Measurements from ENCODE around the gene TOP3B. TPM values are rescaled to one million over a fixed set of nuclear protein-coding genes. Genes with fewer than 3 reads are reported as not detected.

TOP3B gene
- total RNA-seq, 4 donors from 2014 or later, result 28.2 to 113 (median 35.1) TPM

DNA sequence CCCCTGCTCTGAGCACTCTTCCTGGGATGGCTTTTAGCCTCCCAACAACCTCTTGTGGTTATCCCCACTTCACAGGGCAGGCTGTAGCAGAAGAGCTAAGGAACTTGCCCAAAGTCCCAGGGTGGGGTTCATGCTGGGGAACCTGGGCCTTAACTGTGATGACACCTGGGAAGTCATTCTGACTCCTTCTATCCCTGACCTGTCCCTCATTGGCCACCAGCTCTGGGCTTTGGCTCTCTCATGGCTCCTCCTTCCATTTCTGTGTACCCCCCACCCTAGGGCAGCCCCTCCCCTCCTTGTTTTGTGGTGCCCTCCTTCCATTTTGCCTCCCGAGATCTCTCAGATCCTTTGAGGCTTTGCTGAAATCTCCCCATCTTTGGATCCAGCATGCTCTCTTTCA lies 32.6 kb downstream of the TOP3B start:
- H3K4me1 ChIP-seq, result peaks cover 60% of the 10 kb centered on the region
- no peak overlapping the region for H3K27ac ChIP-seq
- WGBS, result 78% methylated on average over 1 of the region's 1 CpG
- no peaks in the 10 kb centered on the region for H3K27me3 ChIP-seq
- H3K4me3 ChIP-seq, result no peak overlapping the region
- peaks cover 11% of the 10 kb centered on the region for H3K36me3 ChIP-seq
- no peak for DNase-seq (ENCODE audit: low spot score in 2 of 2)
- TF ChIP-seq, protein P1, sequence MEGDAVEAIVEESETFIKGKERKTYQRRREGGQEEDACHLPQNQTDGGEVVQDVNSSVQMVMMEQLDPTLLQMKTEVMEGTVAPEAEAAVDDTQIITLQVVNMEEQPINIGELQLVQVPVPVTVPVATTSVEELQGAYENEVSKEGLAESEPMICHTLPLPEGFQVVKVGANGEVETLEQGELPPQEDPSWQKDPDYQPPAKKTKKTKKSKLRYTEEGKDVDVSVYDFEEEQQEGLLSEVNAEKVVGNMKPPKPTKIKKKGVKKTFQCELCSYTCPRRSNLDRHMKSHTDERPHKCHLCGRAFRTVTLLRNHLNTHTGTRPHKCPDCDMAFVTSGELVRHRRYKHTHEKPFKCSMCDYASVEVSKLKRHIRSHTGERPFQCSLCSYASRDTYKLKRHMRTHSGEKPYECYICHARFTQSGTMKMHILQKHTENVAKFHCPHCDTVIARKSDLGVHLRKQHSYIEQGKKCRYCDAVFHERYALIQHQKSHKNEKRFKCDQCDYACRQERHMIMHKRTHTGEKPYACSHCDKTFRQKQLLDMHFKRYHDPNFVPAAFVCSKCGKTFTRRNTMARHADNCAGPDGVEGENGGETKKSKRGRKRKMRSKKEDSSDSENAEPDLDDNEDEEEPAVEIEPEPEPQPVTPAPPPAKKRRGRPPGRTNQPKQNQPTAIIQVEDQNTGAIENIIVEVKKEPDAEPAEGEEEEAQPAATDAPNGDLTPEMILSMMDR (IDR thresholded peaks at IDR 0.05), result no peak
- TF ChIP-seq POLR2A (IDR thresholded peaks at IDR 0.05) (no peak), EP300 (IDR thresholded peaks at IDR 0.05) (no peak), POLR2AphosphoS5 (IDR thresholded peaks at IDR 0.05) (no peak)
- H3K9me3 ChIP-seq, result no peaks in the 10 kb centered on the region

DNA sequence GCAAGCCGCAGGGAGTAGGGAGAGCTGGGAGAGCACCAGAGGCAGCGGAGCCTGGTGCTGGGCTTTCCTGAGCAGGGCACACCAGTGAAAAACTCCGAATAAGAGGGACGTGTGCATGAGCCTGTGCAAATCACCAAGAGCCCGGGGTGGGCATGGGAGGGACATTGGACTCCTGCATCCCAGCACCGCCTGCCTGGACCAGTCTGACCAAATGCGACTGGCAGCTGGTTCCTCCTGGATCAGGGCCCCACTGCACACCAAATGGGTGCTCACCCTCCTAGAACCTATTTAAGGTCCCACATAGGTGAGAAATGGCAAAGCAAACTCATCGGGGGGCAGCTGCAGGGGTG lies 33.0 kb downstream of the TOP3B start:
- peaks cover 15% of the 10 kb centered on the region for H3K36me3 ChIP-seq
- 83% methylated on average over 7 of the region's 8 CpGs for WGBS
- H3K27me3 ChIP-seq, result no peaks in the 10 kb centered on the region
- no peak for DNase-seq (ENCODE audit: low spot score in 2 of 2)
- no peak for TF ChIP-seq POLR2A (IDR thresholded peaks at IDR 0.05)
- TF ChIP-seq, protein P1 (IDR thresholded peaks at IDR 0.05), result no peak
- TF ChIP-seq POLR2AphosphoS5 (IDR thresholded peaks at IDR 0.05), result no peak
- TF ChIP-seq EP300 (IDR thresholded peaks at IDR 0.05), result no peak
- peak overlapping the region; percentile 6 for H3K27ac ChIP-seq
- H3K9me3 ChIP-seq, result no peaks in the 10 kb centered on the region
- H3K4me3 ChIP-seq, result no peak overlapping the region
- peaks cover 60% of the 10 kb centered on the region for H3K4me1 ChIP-seq

DNA sequence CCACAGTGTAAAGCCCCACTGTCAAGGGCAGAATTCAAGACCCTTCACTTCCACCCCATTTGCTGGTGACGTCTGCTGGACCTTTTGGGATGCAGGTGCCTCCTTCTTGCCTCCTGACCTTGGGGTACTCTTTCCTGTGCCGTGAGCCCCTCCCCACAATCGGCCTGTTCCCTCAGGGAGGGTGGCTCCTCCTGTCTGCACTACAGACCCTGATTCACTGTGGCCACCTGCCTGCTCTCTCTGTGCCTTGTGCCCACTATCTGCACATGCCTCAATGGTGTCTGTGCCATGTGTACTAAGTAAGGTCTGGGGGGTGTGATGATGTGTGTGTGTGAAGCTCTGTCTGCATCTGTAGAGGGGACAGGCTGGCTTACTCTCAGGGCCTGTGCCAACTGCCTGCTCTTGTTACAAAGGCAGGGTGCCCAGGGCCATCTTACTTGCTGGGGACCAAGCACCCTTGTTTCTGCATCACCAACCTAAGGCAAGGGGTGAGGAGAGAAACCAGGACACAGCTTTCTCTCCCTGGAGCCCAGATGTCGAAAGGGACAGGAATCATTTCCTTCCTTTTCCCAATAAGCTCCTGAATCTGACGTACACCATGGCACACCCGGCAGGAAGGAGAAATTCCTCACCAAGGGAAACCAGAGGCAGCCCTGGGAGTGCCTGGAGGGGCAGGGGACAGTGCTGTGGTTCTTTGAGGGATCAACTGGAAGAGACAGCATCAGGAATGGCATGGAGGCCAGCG lies 33.6 kb downstream of the TOP3B start:
- Histone ChIP-seq H3K36me3 (peaks cover 20% of the 10 kb centered on the region), H3K4me3 (no peak overlapping the region), H3K27ac (peak overlapping the region; percentile 76), H3K27me3 (no peaks in the 10 kb centered on the region), H3K9me3 (no peaks in the 10 kb centered on the region), H3K4me1 (peaks cover 65% of the 10 kb centered on the region)
- TF ChIP-seq POLR2AphosphoS5 (IDR thresholded peaks at IDR 0.05), result no peak
- no peak for TF ChIP-seq POLR2A (IDR thresholded peaks at IDR 0.05)
- TF ChIP-seq, protein P1 (IDR thresholded peaks at IDR 0.05), result no peak
- no peak for TF ChIP-seq EP300 (IDR thresholded peaks at IDR 0.05)
- no peak for DNase-seq (ENCODE audit: low spot score in 2 of 2)
- 69% methylated on average over 7 of the region's 7 CpGs for WGBS

DNA sequence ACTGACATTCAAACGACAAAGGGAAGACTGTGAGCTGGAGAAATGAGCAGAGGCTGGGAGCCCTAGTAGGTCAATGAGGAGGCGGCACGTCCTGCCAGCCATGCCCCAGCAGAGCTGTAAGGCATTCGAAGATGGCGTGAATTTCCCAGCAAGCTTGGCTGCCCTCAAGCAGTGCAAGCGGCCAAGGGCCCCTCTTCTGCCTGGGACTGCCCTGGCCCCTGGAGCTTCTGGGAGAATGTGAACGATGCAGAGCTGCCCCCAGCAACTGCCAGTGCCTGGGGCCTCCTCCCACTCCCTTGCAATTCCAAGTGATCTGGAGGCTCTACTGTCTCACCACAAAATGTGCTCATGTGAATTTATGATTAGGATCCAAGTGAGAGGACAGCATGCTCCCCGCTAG lies 34.2 kb downstream of the TOP3B start:
- Histone ChIP-seq H3K36me3 (peaks cover 22% of the 10 kb centered on the region), H3K27ac (peak overlapping the region; percentile 76), H3K4me3 (no peak overlapping the region), H3K9me3 (no peaks in the 10 kb centered on the region), H3K4me1 (peaks cover 70% of the 10 kb centered on the region), H3K27me3 (no peaks in the 10 kb centered on the region)
- TF ChIP-seq POLR2AphosphoS5 (IDR thresholded peaks at IDR 0.05), result no peak
- TF ChIP-seq, protein P1 (IDR thresholded peaks at IDR 0.05), result no peak
- no peak for TF ChIP-seq POLR2A (IDR thresholded peaks at IDR 0.05)
- TF ChIP-seq EP300 (IDR thresholded peaks at IDR 0.05), result no peak
- DNase-seq (ENCODE audit: low spot score in 2 of 2), result no peak
- WGBS, result 77% methylated on average over 6 of the region's 8 CpGs

DNA sequence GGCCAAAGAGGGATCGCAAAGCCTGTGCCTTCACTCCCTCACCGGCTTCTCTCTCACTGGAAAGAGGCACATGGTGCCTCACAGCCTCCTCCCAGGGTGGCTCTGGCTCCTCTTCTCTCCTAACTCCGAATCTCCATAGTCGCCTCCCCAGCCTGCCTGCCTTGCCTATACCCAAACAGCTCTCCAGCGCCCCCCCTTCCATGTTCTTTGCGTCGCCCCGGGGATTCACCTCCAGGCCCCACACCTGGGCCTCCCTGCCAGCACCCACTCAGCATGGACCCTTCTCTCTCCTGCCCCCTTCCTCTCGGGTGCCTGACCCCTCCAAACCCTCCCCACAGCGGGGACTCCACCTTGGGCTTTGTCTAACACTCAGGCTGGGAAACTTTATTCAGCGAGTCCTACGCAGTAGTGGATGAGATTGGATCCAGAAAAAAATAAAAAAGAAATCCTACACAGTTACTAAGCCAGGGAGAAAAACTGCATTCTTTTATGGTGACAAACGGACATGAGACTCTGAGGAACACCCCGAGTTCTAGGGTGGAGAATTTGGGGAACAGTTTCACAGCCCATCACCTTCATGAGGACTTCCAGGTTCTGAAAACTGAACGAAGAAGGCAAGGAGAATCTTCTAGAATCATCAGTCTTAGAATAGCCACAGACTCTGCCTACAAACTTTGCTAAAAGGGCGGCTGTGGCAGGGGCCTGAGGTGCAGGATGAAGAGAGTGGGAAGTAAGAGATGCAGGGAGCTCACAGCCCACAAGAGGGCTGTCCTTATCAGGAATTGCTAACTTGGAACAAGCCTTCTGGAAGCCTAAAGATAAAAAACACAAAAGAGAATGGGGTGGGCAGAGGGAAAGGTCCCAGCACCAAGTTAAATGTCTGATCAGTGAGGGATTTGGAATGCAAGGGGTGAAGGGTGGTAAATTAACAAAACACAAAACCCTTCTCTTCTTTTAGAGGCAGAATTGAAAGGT lies 35.3 kb downstream of the TOP3B start:
- 43% methylated on average over 16 of the region's 16 CpGs for WGBS
- Histone ChIP-seq H3K27me3 (no peaks in the 10 kb centered on the region), H3K4me3 (no peak overlapping the region), H3K4me1 (peaks cover 76% of the 10 kb centered on the region), H3K36me3 (peaks cover 22% of the 10 kb centered on the region), H3K9me3 (no peaks in the 10 kb centered on the region), H3K27ac (peak overlapping the region; percentile 76)
- DNase-seq (ENCODE audit: low spot score in 2 of 2), result no peak
- TF ChIP-seq, protein P1 (IDR thresholded peaks at IDR 0.05), result peak in 1 of 2 donors; percentile 39
- no peak for TF ChIP-seq POLR2A (IDR thresholded peaks at IDR 0.05)
